ENCODE data around the gene AGAP3. TPM values are rescaled to one million over a fixed set of nuclear protein-coding genes. Genes with fewer than 3 reads are reported as not detected.

AGAP3 gene
- polyA plus RNA-seq, 1 donor (not counting 4 experiments of a cell fraction or from before 2014, with no cell fraction given), result 64.3 TPM

DNA sequence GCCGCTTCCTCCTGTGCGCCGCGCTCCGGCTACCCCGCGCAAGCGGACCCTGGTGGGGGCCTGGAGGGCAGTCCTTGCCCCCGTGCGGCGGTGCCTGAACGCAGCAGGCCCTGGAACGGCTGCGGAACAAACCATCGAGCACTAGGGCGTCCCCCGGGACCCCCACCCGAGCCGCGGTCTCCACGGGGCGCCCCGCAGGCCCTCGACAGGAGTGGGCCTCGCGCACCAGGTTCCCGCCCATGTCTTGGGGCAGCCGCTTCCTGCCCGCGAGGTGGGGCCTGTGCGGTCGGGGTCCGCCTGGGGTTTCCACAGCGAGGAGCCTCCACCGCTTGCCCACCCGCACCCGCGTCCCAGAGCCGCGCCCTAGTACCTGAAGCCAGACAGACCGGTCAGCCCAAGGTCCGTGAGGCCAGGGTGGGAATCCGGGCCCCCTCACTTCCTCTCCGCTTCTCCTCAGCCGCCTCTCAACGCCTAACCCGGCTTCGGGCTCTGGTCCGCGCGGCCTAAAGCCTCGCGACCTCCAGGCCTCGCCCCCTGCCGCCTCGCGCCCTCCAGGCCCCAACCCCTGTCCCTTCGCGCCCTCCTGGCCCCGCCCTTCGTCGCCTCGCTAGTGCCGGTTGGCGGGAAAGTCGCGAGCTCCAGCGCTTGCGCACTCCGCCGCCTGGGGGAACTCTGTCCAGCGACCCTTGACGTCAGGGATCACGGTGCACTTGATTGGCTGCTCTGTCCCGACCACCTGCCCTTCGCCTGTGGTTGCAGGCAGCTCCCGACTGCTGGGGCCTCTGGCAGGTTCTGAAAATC, 88.2 kb downstream of the AGAP3 start:
- Histone ChIP-seq H3K4me2 (ENCODE audit: control insufficient read depth, extremely low read depth, insufficient read depth, low read depth, low read length) (no peak overlapping the region), H3K36me3 (ENCODE audit: control insufficient read depth in 2 of 2, extremely low read depth in 1 of 2, insufficient read depth in 2 of 2, low read length in 2 of 2) (no peaks in the 10 kb centered on the region), H2AFZ (ENCODE audit: control insufficient read depth, low read length) (no peak overlapping the region), H3K27ac (ENCODE audit: control insufficient read depth, insufficient read depth, low read length) (no peak overlapping the region), H3K4me1 (ENCODE audit: control insufficient read depth, extremely low read depth, insufficient read depth, low read length) (no peaks in the 10 kb centered on the region), H4K20me1 (ENCODE audit: control insufficient read depth, extremely low read depth, insufficient read depth, low read length) (no peaks in the 10 kb centered on the region), H3K4me3 (ENCODE audit: control insufficient read depth in 2 of 3, extremely low read depth in 1 of 3, insufficient read depth in 2 of 3, low read depth in 1 of 3, low read length in 3 of 3) (no peak overlapping the region), H3K9me1 (ENCODE audit: control insufficient read depth, extremely low read depth, insufficient read depth, low read length) (no peaks in the 10 kb centered on the region), H3K79me2 (ENCODE audit: control insufficient read depth, insufficient read depth, low read length) (no peaks in the 10 kb centered on the region), H3K9ac (ENCODE audit: control insufficient read depth, extremely low read depth, insufficient read depth, low read length) (no peak overlapping the region), H3K9me3 (ENCODE audit: control insufficient read depth, low read depth, low read length) (no peaks in the 10 kb centered on the region), H3K27me3 (ENCODE audit: control insufficient read depth, extremely low read depth, insufficient read depth, low read length) (peaks cover 36% of the 10 kb centered on the region)
- FAIRE-seq, result no peak
- TF ChIP-seq EZH2 (IDR thresholded peaks at IDR 0.05; ENCODE audit: low read length), result no peak
- TF ChIP-seq, protein P1, sequence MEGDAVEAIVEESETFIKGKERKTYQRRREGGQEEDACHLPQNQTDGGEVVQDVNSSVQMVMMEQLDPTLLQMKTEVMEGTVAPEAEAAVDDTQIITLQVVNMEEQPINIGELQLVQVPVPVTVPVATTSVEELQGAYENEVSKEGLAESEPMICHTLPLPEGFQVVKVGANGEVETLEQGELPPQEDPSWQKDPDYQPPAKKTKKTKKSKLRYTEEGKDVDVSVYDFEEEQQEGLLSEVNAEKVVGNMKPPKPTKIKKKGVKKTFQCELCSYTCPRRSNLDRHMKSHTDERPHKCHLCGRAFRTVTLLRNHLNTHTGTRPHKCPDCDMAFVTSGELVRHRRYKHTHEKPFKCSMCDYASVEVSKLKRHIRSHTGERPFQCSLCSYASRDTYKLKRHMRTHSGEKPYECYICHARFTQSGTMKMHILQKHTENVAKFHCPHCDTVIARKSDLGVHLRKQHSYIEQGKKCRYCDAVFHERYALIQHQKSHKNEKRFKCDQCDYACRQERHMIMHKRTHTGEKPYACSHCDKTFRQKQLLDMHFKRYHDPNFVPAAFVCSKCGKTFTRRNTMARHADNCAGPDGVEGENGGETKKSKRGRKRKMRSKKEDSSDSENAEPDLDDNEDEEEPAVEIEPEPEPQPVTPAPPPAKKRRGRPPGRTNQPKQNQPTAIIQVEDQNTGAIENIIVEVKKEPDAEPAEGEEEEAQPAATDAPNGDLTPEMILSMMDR (optimal IDR thresholded peaks at IDR 0.05 in 1 of 3, IDR thresholded peaks at IDR 0.05 in 1 of 3, conservative IDR thresholded peaks at IDR 0.05 in 1 of 3; ENCODE audit: extremely low read depth in 1 of 3, insufficient read depth in 2 of 3, low read length in 3 of 3), result no peak
- dilution Hi-C loops (cut with MboI; ENCODE audit: extremely low pct_ligation_motif_present, low sequenced_read_pairs), result no loop called here
- no peak for DNase-seq (ENCODE audit: low read depth, low spot score)

DNA sequence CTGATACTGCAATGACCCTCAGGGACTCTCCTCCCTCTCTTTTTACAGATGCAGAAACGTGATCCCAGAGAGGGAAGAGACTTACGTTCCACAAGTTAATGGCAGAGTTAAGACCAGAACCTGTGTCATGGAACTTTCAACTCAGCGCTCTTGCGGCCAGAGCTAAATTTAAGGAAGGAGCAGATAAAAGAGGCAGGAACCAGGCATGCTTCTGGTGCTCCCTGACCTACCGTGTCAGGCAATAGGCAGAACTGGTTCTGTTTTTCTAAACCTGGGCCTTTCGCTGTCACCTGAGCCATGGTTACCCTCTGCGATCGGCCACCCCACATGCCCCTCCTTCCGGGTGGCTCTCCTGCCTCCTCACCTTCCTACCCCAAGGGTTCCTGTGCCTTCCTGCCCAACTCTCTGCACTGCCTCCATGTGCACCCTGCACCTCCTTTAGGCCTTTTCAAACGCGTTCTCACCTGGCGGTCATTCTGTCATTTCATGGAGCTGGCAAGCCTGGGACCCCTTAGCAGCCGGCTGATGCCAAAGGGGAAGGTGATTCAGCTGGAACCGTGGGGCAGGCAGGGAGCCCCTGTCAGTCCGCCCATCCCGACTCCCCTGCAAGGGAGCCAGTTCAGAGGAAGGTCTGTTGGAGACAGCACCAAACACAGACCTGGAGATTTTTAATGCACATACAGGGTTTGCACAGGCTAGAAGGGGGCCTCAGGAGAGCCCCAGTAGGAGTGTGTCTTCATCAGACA, 88.9 kb downstream of the AGAP3 start:
- Histone ChIP-seq H3K9me3 (ENCODE audit: control insufficient read depth, low read depth, low read length) (no peaks in the 10 kb centered on the region), H3K9me1 (ENCODE audit: control insufficient read depth, extremely low read depth, insufficient read depth, low read length) (no peaks in the 10 kb centered on the region), H3K79me2 (ENCODE audit: control insufficient read depth, insufficient read depth, low read length) (no peaks in the 10 kb centered on the region), H3K4me1 (ENCODE audit: control insufficient read depth, extremely low read depth, insufficient read depth, low read length) (no peaks in the 10 kb centered on the region), H3K4me3 (ENCODE audit: control insufficient read depth in 2 of 3, extremely low read depth in 1 of 3, insufficient read depth in 2 of 3, low read depth in 1 of 3, low read length in 3 of 3) (no peak overlapping the region), H3K36me3 (ENCODE audit: control insufficient read depth in 2 of 2, extremely low read depth in 1 of 2, insufficient read depth in 2 of 2, low read length in 2 of 2) (no peaks in the 10 kb centered on the region), H3K27ac (ENCODE audit: control insufficient read depth, insufficient read depth, low read length) (no peak overlapping the region), H4K20me1 (ENCODE audit: control insufficient read depth, extremely low read depth, insufficient read depth, low read length) (no peaks in the 10 kb centered on the region), H3K27me3 (ENCODE audit: control insufficient read depth, extremely low read depth, insufficient read depth, low read length) (peaks cover 32% of the 10 kb centered on the region), H2AFZ (ENCODE audit: control insufficient read depth, low read length) (no peak overlapping the region), H3K4me2 (ENCODE audit: control insufficient read depth, extremely low read depth, insufficient read depth, low read depth, low read length) (no peak overlapping the region), H3K9ac (ENCODE audit: control insufficient read depth, extremely low read depth, insufficient read depth, low read length) (no peak overlapping the region)
- FAIRE-seq (no peak), DNase-seq (ENCODE audit: low read depth, low spot score) (no peak)
- dilution Hi-C loops (cut with MboI; ENCODE audit: extremely low pct_ligation_motif_present, low sequenced_read_pairs), result no loop called here
- TF ChIP-seq, protein P1 (optimal IDR thresholded peaks at IDR 0.05 in 1 of 3, IDR thresholded peaks at IDR 0.05 in 1 of 3, conservative IDR thresholded peaks at IDR 0.05 in 1 of 3; ENCODE audit: extremely low read depth in 1 of 3, insufficient read depth in 2 of 3, low read length in 3 of 3), result no peak
- no peak for TF ChIP-seq EZH2 (IDR thresholded peaks at IDR 0.05; ENCODE audit: low read length)
